Tongue (tissue), 2 donors: ENCODE results near the gene GLYAT. TPM values are rescaled to one million over a fixed set of nuclear protein-coding genes. Genes with fewer than 3 reads are reported as not detected.

Source experiments
- DNase-seq: peaks from one replicate; pipeline ENCODE4 v3.0.0-alpha.2; 2015
- total RNA-seq: library from RNA; depleted of rRNA; stranded (reverse); fragments of >200 nt; gene quantifications from one replicate; pipeline ENCODE4 v1.2.3, GENCODE V29; 2014

The GLYAT gene
- total RNA-seq, 1 donor from 2014 or later = not detected

- DNase-seq = no peak
These were observed 55.1 kb downstream of the GLYAT start for GRCh38 chr11:58676563-58677135.

GRCh38 chr11:58675334-58676155 lies 56.2 kb downstream of the GLYAT start:
- peak; percentile 70 for DNase-seq

GRCh38 chr11:58674609-58675008 lies 57.1 kb downstream of the GLYAT start:
- no peak for DNase-seq

GRCh38 chr11:58671983-58672633 lies 59.6 kb downstream of the GLYAT start:
- no peak for DNase-seq

- DNase-seq = no peak
These were observed 71.7 kb downstream of the GLYAT start for GRCh38 chr11:58659910-58660570.

- DNase-seq = no peak
These were observed 72.3 kb downstream of the GLYAT start for GRCh38 chr11:58659404-58659803.

Other genes with a start within 250 kb of the GLYAT start
- not detected for gene OR5B21, start 223.8 kb downstream of the GLYAT start, total RNA-seq
- gene LPXN, start 156.1 kb downstream of the GLYAT start, total RNA-seq = 3.9 TPM
- gene ZFP91, start 152.9 kb downstream of the GLYAT start, total RNA-seq = 53.2 TPM
- 1.1 TPM for gene CNTF, start 109.3 kb downstream of the GLYAT start, total RNA-seq
- gene GLYATL2, start 112.8 kb upstream of the GLYAT start, total RNA-seq = 1.2 TPM
- gene GLYATL1, start 207.5 kb upstream of the GLYAT start, total RNA-seq = 1.4 TPM